NCI-H526 treated with DMSO at 0.1 percent for 48 hours (cell line): Measurements from ENCODE around the gene PLIN5.

Experiments used
- DNase-seq: peaks from one replicate; lab custom pipeline; 2025; lab: John Stamatoyannopoulos, UW

The PLIN5 gene

DNA sequence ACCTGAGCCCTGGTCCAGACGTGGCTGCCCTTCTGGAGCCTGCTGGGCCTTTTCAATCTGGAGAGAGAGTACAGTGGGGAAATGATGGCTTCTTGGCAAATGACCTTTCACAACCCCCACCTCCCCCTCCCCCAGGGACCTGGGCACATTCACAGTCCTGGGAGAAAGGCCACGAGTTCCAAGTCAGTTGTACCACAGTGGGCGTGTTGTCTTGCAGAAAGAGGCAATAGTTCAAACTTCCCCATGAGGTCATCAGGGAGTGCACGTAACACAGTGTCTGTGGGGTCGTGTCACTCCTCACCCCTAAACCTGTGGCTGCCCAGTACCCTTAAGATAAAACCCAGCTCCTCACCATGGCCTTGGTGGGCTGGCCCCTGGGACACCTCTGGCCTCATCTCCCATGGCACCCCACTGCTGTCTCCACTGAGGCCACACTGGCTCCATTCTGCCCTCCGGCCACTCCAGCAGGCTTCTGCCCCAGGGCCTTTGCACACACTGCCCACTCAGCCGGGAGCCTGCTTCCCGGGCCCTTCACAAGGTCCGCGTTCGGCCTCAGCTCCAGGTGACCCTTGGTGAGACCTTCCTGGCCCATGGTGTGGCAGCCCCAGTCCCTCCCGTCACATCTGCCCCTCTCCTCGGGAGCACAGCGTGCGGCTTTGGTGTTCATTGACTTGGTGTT lies 30.0 kb downstream of the PLIN5 start:
- no peak for DNase-seq

DNA sequence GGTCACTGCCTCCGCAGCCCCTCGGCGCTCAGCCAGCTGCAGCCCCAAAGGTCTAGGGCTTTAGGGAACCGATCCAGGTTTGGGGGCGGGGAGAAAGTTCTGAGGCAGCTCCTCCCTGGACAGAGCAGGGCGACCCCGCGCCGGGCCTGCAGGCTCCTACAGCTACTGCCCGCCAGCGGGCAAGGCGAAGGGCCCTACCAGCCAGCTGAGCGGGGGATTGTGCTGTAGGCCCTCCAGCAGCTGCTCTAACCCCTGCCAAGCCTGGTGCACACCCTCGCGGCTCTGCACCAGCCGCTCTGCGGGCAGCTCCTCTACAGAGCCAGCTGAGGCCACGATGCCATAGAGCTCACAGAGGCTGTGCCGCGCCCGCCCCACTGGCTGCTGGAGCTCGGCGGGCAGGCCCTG lies 30.7 kb downstream of the PLIN5 start:
- DNase-seq: no peak

DNA sequence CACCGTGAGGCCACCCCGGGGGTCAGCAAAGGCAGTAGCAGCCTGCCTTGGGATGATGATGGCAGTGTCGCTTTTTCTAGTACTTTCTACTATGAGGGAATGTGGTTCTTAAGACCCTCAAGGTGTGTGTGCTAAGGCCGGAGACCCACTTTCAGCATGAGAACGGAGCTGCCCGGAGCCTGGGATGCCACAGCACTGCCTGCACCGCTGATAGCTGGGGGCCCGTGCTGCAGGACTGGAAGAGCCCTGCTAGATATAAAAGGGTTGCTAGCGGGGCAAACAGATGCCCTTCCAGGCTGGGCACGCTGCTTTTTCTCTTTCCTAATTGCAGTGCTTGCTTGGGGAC lies 31.2 kb downstream of the PLIN5 start:
- DNase-seq: no peak

DNA sequence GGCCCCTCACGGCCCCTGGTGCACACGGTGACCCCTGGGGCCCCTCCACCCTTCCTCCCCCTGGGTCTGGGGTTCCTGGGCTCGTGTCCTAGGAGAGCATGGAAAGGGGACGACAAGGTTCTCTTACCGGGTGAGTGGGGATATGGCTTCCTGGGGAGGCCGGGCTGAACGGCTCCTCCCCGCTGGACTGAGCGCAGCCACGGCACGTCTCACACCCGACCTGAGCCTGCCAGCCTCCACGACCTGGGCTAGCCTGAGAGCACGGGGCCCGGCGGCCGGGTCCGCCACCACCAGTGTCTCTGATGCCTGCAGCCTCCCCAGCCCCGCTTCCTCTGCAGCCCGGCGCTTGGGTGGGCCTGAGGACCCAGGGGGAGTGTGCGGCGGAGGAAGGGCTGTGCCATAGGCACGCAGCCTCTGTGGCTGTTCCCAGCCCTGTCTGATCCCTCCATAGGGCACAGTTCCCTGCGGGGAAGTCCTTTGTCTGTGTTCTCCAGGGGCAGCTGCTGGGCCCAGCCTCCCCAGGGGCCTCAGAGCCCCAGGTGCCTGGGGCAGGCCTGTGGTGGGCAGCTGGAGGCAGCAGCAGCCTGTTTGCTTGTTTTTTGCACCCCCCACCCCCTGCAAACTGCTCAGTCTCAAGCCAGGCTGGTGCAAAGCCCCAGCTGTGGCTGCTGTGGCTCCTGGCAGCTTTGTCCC lies 31.7 kb downstream of the PLIN5 start:
- DNase-seq: no peak

DNA sequence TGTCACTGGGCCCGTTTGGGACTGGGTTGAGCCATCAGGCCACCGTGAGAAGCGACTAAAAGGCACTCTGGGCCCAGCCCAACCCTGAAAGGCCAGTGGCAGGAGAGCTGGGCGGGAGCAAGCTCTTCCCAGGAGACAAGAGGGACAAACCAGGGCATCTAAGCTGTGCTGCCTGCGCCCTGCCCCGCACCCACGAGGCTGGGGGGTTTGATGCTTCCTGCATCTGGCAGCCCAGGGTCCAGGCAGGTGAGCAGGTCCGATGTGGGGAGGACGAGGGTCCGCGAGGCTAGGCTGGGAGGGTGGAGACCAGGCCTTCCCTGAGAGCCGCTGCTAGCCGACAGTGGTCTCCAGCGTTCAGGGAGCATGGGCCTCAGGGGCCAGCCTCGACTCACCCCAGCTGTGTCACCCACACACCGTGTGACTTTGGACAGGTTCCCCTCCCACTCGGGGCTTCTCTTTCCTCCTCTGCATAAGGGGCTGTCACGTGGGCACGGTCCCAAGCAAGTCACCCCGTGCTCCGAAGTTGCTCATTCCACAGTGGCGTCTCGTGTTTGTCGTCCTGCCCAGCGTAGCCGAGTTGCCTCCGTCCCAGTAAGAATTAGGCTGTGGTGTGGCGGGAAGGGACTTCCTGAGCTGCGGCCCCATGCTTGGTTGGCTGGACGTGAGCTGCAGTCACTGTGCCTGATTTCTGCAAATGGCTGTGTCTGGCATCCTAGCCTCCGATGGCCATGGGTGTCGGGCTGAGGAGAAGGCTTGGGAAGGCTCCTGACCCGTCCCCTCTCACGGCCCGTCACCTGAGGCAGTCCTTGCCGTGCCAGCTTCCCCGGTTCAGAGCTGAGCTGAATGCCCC lies 32.5 kb downstream of the PLIN5 start:
- DNase-seq: no peak

DNA sequence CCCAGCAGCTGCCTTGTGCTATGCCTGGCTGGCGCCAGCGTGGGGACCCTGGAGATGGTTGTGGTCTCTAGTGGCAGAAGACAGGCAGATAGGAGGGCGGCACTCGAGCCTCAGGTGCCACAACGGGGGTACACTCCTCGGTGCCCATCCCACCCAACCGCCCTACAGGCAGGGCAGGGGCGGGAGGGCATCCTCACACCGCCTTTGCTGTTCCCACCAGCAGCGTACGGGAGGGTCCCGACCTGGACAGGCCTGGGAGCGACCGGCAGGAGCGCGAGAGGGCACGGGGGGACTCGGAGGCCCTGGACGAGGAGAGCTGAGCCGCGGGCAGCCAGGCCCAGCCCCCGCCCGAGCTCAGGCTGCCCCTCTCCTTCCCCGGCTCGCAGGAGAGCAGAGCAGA lies 33.3 kb downstream of the PLIN5 start:
- DNase-seq: no peak

DNA sequence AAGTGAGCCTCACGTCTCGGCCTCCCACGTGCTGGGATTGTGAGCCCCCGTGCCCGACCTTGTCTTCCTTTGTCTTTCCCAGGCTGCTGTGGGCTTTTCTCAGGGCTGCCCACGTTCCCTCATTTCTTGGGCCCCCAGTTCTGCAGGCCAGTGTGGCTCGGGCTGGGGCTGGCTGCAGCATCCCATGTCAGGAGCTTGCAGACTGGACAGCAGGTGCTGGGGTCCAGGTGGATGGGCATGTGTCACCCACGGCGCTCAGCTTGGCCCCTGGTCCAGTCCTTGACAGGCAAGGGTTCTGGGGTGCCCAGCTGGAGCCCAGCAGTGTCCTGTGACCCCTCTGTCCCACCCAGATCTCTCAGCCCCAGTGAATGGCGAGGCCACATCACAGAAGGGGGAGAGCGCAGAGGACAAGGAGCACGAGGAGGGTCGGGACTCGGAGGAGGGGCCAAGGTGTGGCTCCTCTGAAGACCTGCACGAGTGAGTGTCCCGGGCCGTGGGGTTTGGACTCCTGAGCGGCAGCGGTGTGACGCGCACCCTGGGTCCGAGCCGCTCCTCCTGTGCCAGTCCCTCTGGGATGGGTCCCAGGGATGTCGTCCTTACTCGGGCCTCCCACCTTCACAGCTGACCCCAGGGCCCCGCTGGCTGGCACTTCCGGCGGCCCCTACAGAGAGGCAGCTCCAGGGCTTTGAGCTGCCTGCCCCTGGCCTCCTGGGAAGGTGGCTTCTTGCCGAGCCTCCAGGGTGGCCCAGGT lies 34.0 kb downstream of the PLIN5 start:
- DNase-seq: no peak

DNA sequence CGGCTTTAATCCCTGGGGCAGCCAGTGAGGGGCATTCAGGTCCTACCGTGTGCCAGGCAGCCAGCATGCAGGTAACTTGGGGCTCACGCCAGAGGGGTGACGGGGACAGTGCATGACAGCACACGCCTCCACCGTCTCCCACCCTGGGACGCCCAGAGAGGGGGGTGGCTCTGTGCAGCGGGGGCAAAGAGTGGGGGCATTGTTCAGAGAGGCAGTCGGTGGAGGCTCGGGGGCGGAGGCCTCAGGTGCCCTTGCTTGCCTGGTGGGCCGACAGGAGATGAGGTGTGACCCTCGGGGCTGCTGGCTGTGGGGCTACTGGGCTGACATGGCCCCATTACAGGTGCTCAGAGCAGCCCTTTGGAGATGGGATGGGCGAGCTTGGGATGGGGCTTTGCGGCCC lies 35.2 kb downstream of the PLIN5 start:
- DNase-seq: no peak

DNA sequence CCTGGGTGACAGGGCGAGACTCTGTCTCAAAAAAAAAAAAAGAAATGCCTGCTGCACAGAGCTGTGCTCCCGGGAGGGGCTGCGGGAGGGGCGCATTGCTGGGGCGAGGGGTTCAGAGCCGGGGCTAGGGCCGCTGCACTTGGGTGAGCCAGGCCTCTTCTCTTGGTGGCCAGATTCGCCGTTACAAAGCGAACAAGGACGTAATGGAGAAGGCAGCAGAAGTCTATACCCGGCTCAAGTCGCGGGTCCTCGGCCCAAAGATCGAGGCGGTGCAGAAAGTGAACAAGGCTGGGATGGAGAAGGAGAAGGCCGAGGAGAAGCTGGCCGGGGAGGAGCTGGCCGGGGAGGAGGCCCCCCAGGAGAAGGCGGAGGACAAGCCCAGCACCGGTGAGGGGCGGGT lies 35.7 kb downstream of the PLIN5 start:
- no peak for DNase-seq

DNA sequence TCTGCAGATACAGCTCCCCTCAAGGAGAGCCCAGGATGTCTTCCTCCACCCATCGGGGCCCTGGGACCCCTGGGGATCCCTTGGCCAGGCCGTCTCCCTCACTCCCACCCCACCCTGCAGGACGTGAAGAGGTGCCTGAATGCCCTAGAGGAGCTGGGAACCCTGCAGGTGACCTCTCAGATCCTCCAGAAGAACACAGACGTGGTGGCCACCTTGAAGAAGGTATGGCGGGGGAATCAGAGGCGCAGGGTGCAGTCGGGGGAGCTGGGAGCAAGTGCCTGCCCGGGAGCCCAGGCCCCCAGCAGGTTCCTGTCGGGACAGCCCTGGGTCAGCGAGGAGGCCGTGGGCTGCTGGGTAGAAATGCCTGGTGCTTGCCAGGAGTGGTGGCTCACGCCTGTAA lies 36.3 kb downstream of the PLIN5 start:
- DNase-seq: no peak

DNA sequence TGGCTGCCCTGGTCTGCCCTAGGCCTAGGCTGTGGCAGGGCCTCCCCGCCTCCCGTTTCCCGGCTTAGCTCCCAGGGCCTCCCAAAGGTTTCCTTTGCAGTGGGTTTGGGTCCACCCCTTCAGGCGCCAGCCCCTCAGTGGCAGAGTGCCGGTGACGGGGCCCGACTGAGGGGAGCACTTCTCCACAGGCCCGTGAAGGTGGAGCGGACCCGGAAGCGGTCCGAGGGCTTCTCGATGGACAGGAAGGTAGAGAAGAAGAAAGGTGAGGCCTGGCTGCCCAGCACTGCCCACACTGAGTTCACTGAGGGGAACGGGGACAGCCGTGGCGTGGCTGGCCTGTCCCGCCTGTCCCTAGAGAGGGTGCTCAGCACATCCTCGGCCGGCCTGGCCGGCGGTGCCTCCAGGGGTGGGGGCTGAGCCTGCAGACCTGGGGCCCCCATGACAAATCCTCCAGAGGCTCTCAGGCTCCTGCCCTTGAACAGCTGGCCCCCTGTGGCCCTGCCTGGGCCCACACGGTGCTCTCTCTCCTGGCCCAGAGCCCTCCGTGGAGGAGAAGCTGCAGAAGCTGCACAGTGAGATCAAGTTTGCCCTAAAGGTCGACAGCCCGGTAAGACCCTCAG lies 37.1 kb downstream of the PLIN5 start:
- DNase-seq: no peak

DNA sequence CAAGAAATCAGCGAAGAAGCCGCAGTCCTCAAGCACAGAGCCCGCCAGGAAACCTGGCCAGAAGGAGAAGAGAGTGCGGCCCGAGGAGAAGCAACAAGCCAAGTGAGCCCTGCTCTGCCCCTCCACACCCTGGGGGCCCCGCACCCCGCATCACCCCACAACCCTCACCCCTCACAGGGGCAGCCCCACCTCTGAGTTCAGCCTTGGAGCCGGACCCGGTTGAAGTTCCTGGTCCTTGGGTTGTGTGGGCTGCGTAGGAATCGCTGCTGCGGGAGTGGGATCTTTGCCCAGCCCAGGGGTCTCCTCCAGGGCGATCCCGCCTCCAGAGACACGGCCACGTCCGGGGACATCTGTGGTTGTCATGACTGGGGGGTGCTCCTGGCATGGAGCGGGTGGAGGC lies 38.7 kb downstream of the PLIN5 start:
- DNase-seq: no peak

DNA sequence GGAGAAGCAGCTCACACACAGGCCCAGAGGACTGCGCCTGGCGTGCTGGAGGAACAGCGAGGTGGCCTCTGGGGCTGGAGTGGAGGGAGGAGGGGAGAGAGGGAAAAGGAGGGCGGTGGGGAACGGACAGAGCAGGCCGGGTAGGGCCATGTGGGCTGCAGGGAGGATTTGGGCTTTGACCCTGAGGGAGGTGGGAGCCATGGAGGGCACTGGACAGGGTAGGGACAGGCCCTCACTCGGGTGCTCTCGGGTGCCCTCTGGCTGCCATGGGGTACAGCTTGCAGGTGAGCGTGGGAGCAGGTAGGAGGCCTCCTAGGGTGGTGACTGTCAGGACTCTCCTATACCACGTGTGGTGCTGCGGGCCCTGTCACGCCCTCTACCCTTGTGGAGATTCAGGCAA lies 39.6 kb downstream of the PLIN5 start:
- DNase-seq: no peak

DNA sequence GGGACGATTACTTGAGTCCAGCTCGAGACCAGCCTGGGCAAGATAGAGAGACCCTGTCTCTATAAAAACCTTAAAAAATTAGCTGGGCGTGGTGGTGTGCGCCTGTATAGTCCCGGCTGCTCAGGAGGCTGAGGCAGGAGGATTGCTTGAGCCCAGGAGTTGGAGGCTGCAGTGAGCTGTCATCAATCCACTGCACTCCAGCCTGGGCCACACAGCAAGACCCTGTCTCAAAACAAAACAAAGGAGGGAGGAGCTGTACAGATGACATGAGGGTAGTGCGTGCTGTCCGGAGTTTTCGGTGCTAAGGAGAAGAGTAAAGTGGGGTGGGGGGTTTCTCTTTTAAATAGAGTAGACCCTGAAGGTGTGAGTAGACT lies 40.3 kb downstream of the PLIN5 start:
- DNase-seq: no peak

DNA sequence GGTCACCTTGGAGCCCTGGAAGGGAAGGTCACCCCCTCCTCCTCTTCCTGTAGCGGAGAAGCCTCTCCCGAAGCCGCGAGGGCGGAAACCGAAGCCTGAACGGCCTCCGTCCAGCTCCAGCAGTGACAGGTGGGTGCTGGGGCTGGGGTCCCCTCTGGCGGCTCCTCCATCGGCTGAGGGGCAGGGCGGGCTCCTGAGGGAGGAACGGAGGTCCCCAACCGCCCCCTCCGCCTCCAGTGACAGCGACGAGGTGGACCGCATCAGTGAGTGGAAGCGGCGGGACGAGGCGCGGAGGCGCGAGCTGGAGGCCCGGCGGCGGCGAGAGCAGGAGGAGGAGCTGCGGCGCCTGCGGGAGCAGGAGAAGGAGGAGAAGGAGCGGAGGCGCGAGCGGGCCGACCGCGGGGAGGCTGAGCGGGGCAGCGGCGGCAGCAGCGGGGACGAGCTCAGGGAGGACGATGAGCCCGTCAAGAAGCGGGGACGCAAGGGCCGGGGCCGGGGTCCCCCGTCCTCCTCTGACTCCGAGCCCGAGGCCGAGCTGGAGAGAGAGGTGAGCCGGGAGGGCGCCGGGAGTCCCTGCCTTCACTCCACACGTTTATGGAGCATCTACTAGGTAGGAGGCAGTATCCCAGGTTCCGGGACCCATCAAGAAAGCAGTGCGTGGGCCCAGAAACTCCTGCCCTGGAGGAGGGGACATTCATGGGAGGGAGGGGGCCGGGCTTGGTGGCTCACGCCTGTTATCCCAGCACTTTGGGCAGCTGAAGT lies 40.9 kb downstream of the PLIN5 start:
- no peak for DNase-seq

DNA sequence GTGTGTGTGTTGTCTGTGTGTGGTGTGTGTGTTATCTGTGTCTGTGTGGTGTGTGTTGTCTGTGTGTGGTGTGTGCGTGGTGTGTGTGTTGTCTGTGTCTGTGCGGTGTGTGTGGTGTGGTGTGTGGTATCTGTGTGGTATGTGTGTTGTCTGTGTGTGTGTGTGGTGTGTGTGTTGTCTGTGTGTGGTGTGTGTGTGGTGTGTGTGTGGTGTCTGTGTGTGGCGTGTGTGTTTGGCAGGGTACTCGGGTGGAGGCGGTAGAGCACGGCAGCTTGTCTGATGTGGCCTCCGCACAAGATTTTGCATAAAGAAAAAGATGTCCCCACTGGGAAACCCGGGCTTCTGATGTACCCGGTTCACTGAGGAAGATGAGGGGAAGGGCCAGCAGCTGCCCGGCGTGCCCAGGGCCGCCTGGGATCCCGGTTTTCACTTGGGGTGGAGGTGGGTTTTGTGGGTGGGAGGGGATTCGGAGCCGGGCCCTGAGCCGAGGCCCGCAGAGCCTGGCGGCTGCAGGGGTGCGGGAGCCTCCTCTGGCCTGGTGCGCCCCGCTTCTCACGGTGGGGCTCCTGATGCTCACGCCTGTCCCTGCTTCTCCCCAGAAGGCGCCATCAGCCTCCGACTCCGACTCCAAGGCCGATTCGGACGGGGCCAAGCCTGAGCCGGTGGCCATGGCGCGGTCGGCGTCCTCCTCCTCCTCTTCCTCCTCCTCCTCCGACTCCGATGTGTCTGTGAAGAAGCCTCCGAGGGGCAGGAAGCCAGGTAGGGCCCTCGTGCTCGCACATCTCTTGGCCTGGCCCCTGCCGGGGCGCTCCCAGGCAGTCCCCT lies 41.7 kb downstream of the PLIN5 start:
- no peak for DNase-seq

DNA sequence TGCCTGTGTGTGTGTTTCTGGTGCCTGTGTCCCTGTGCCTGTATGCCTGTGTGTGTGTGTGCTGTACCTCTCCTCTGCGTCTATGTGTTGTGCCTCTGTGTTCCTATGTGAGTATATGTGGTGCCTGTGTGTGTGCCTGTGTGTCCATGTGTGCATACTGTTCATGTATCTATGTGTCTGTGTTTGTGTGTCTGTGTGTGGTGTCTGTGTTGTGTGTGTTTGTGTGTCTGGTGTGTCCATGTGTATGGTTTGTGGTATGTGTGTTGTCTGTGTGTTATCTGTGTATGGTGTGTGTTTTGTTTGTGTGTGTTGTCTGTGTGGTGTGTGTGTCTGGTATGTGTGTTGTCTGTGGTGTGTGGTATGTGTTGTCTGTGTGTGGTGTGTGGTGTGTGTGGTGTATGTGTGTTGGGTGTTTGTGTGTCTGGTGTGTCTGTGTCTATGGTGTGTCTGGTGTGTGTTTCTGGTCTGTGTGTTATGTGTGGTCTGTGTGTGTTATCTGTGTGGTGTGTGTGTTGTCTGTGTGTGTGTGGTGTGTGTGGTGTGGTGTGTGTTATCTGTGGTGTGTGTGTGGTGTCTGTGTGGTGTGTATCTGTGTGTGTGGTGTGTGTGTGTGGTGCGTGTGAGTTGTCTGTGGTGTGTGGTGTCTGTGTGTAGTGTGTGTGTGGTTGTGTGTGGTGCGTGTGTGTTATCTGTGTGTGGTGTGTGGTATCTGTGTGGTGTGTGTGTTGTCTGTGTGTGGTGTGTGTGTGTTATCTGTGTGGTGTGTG lies 42.5 kb downstream of the PLIN5 start:
- DNase-seq: no peak

DNA sequence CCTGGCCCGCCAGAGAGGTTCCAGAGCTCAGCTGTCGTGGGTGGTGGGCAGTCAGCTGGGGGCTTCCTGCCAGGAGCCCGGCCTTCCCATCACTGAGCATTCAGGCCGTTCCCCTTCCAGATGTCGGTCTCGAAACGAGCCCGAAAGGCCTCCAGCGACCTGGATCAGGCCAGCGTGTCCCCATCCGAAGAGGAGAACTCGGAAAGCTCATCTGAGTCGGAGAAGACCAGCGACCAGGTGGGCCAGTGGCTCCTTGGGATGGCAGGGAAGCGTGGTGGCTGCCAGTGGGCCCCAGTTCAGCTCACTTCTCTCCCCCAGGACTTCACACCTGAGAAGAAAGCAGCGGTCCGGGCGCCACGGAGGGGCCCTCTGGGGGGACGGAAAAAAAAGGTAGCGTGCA lies 43.6 kb downstream of the PLIN5 start:
- DNase-seq: no peak

DNA sequence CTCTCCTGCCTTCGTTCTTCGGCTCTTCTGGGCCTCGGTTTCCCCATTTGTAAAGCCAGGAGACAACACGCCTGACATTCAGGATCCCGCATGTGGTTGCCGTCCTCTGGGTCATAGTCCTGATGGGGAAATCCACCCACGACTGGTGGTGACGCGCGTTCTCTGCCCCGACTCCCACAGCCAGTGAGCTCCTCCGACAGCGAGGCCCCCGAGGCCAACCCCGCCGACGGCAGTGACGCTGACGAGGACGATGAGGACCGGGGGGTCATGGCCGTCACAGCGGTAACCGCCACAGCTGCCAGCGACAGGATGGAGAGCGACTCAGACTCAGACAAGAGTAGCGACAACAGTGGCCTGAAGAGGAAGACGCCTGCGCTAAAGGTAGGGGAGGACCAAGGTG lies 46.5 kb downstream of the PLIN5 start:
- DNase-seq: no peak

DNA sequence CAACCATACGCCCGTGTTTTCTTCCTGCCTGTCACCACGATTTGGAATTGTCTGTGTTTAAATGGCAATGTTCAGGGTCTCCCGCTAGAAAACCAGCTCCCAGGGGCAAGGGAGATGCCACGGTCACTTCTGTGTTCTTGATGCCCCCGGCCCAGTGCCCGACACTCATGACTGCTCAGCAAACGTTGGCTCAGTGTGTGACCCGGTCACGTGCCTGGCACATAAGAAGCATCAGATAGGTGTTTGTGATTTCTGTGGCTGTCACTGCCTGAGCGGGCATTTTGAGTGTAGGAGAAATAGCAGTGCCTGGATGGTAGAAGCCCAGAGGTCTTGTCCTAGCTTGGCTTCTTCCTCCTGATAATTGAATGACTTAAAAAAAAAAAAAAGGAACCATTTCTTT lies 47.5 kb downstream of the PLIN5 start:
- DNase-seq: no peak
